SK-N-SH (cell line): ENCODE data around the gene DMD.

Experiments used
- CTCF ChIP-seq: fragments of 200-600 bp; sonication (generic); IDR thresholded peaks from 2 replicates; pipeline ENCODE4 v1.6.1; 2017; ENCODE audit warnings: antibody characterized with exemption, mild to moderate bottlenecking, moderate library complexity
- EP300 ChIP-seq, 2 experiments: IDR thresholded peaks; 2 replicates each; pipeline versions ENCODE4 v1.4.0 to v1.6.1; 2012; ENCODE audit warnings: borderline replicate concordance in 1 of 2, low read depth in 1 of 2, low read length in 1 of 2
- PBX3 ChIP-seq: IDR thresholded peaks from 2 replicates; pipeline ENCODE4; 2012
- POLR2AphosphoS5 ChIP-seq: IDR thresholded peaks from 2 replicates; pipeline ENCODE4 v1.6.1; 2012; ENCODE audit warnings: low read depth, low read length
- RAD21 ChIP-seq: IDR thresholded peaks from 2 replicates; pipeline ENCODE4 v1.6.1; 2012; ENCODE audit warnings: mild to moderate bottlenecking, low read length
- REST ChIP-seq: IDR thresholded peaks from 2 replicates; pipeline ENCODE4 v1.6.1; 2012; ENCODE audit warnings: mild to moderate bottlenecking, low read depth, low read length, moderate library complexity
- RXRA ChIP-seq: IDR thresholded peaks from 2 replicates; pipeline ENCODE4 v1.4.0; 2012; ENCODE audit warnings: low read depth, mild to moderate bottlenecking, borderline replicate concordance
- SMC3 ChIP-seq: IDR thresholded peaks from 2 replicates; pipeline ENCODE4 v1.6.1; 2012; ENCODE audit warnings: low read depth, low read length, improper control_type of control experiment
- TAF1 ChIP-seq: IDR thresholded peaks from 2 replicates; pipeline ENCODE4 v1.6.1; 2012; ENCODE audit warnings: low read depth, mild to moderate bottlenecking, low read length, moderate library complexity, borderline replicate concordance
- USF2 ChIP-seq: fragments of 150-350 bp; IDR thresholded peaks from 2 replicates; pipeline ENCODE4 v1.6.1; 2017; ENCODE audit warnings: antibody characterized with exemption, low read length, low read depth, borderline replicate concordance
- TF ChIP-seq, protein P1 (sequence below): IDR thresholded peaks from 2 replicates; pipeline ENCODE4 v1.4.0; 2012; ENCODE audit warnings: low read depth
- TF ChIP-seq, protein P2 (sequence below): IDR thresholded peaks from 2 replicates; pipeline ENCODE4 v1.4.0; 2012; ENCODE audit warnings: low read depth, borderline replicate concordance
- TF ChIP-seq, protein P3 (sequence below): IDR thresholded peaks from 2 replicates; pipeline ENCODE4 v1.4.0; 2012; ENCODE audit warnings: low read depth, borderline replicate concordance

DNA sequence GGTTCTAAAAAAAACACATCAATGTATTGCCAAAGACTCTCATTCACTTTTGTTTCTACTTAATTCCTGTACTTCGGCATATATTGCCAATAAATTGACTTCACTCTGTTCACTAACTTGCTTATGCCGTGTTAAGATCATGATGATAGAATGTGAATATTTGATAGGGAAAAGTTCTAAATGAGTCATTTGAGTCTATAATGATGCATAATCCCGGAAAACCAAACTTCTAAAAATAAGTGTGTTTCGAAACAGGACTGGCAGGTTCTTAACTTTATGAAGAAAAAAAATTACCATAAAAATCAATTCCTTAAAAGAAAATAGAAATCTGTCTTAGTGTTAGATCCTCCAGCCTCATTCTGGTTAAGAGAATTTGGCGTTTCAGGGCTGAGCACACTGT, 1752.0 kb downstream of the DMD start:
- TF ChIP-seq CTCF (no peak), EP300 (IDR thresholded peaks at IDR 0.05; ENCODE audit: borderline replicate concordance in 1 of 2, low read depth in 1 of 2, low read length in 1 of 2) (no peak), SMC3 (no peak), REST (no peak), PBX3 (no peak), RAD21 (no peak), USF2 (no peak), POLR2AphosphoS5 (no peak), TAF1 (no peak), RXRA (no peak)
- TF ChIP-seq, protein P1, sequence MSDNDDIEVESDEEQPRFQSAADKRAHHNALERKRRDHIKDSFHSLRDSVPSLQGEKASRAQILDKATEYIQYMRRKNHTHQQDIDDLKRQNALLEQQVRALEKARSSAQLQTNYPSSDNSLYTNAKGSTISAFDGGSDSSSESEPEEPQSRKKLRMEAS = no peak
- TF ChIP-seq, protein P2, sequence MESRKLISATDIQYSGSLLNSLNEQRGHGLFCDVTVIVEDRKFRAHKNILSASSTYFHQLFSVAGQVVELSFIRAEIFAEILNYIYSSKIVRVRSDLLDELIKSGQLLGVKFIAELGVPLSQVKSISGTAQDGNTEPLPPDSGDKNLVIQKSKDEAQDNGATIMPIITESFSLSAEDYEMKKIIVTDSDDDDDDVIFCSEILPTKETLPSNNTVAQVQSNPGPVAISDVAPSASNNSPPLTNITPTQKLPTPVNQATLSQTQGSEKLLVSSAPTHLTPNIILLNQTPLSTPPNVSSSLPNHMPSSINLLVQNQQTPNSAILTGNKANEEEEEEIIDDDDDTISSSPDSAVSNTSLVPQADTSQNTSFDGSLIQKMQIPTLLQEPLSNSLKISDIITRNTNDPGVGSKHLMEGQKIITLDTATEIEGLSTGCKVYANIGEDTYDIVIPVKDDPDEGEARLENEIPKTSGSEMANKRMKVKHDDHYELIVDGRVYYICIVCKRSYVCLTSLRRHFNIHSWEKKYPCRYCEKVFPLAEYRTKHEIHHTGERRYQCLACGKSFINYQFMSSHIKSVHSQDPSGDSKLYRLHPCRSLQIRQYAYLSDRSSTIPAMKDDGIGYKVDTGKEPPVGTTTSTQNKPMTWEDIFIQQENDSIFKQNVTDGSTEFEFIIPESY = no peak
- TF ChIP-seq, protein P3, sequence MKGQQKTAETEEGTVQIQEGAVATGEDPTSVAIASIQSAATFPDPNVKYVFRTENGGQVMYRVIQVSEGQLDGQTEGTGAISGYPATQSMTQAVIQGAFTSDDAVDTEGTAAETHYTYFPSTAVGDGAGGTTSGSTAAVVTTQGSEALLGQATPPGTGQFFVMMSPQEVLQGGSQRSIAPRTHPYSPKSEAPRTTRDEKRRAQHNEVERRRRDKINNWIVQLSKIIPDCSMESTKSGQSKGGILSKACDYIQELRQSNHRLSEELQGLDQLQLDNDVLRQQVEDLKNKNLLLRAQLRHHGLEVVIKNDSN = no peak
